LoVo (cell line): ENCODE measurements around the gene MLXIP.
"Not testable (repeated sequence)": the region's sequence is repeated elsewhere in the genome, so short reads cannot be mapped to it uniquely, and the experiment has no call there.

Experiments used
- DNase-seq: peaks from one replicate; pipeline ENCODE4 v3.0.0-alpha.2; 2016; ENCODE audit warnings: low spot score

Gene MLXIP

DNA sequence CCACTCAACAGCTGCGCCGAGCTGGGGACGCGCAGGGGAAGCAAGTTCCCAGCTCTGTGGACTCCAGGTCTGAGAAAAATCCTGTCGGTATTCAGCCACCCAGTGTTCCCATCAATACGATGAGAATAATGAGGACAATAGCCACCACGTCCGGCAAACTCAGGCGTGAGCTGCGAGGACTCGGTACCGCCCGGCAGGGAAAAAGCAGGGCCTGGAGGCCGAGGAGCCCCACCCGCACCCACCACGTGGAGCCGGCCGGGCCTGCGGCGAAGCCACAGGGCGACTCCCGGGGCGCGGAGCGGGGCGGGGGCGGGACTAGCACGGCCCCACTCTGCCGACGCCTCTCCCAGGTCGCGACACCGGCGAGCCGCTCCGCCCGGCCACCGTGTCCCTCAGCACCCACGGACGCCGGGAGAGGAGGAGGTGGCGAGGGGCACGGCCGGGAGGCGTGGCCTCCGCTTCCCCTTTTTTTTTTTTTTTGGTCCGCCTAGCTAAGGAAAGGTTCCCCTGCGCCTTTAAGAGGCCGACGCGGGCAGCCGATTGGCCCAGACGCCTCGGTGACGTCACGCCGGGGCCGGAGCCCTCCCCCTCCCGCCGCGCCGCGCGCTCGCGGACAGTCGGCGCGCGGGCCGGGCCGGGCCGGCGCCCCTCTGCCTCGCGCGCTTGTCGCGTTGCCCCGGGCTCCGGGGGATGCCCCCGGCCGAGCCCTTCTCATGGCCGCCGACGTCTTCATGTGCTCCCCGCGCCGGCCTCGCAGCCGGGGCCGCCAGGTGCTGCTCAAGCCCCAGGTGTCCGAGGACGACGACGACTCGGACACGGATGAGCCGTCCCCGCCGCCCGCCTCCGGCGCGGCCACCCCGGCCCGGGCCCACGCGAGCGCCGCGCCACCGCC, at the start of gene MLXIP:
TSS of gene MLXIP (plus strand) at position 616 of the 892 bp plus-strand sequence. CDS start at position 714, 98 bp downstream.
- DNase-seq, result peak; percentile 96

- no peak for DNase-seq
Observed at GRCh38 chr12:122028905-122029560, 49.5 kb upstream of the MLXIP start.

GRCh38 chr12:122029620-122030423, 48.7 kb upstream of the MLXIP start:
- DNase-seq, result no peak

GRCh38 chr12:122030424-122031035, 48.0 kb upstream of the MLXIP start:
- no peak for DNase-seq

- DNase-seq, result peak; percentile 38
Observed at GRCh38 chr12:122031342-122032216, 47.0 kb upstream of the MLXIP start.

GRCh38 chr12:122032580-122032979, 46.0 kb upstream of the MLXIP start:
- DNase-seq, result no peak

DNA sequence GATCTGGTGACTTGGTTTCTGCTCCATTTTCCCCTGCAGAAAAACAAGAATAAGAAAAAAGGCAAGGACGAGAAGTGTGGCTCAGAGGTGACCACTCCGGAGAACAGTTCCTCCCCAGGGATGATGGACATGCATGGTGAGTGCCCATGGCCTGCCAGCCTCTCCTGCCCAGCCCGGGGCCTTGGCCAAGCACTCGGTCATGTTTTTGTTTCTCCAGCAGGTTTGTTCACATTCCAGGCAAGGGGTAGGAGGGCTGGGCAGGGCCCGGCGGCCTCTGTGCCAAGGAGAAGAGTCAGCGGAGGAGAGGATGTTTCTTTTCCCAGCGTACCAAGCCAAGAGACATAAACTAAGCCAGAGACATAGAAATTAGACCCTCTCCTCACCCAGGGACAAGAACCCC, 43.3 kb upstream of the MLXIP start:
- no peak for DNase-seq

DNA sequence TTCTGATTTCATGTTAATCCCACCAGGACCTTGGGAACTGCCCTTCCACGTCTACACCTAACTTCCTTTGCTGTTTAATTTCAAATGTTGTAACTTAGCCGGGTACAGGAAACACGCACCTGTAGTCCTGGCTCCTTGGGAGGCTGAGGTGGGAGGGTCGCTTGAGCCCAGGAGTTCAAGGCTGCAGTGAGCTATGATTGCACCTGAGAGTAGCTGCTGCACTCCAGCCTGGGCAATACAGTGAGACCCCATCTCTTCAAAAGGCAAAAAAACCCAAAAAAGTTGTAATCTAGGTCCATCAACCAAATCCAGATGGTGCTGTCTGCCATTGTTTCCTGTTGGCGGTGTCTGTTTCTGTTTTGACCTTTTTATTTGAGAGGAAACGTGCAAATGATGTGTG, 42.4 kb upstream of the MLXIP start:
- no peak for DNase-seq

DNA sequence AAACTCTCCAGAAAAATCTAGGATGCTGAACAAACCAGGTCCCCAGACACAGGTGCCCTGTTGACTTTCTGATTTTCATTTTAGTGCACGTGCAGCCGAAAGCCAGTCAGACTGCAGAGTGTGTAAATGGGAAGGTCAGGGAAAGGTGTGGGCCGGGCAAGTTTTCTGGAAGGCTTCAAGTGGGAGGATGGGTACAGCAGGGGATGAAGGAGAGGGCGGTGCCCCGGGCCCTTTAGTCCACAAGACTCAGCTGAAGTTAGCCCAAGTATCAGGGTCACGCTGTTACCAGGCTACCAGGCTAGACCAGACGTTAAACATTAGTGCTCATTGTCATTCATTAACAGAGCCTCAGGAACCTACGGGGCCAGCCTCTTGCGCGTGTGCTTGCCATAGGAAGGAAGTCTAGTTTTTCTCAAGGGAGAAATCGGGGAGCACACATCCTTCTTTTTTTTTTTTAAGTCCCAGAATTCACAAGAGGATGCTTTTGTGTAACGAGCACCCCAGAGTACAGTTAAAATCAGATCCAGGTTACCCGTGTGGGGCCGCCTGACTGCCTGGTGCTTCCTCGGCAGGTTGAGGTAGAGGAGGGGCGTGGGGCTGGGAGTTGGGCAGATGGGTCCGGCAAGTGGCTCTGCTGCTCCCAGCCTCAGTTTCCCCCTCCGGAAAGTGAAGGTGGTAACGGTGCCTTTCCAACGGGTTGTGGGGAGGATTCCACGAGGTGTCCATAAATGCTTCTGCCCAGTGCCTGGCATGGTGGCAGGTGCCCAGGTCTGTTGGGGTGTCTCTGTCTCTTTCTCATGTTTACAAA, 37.8 kb upstream of the MLXIP start:
- DNase-seq, result no peak

- not testable (repeated sequence) for DNase-seq
Observed at GRCh38 chr12:122041458-122041857, 37.1 kb upstream of the MLXIP start.

DNA sequence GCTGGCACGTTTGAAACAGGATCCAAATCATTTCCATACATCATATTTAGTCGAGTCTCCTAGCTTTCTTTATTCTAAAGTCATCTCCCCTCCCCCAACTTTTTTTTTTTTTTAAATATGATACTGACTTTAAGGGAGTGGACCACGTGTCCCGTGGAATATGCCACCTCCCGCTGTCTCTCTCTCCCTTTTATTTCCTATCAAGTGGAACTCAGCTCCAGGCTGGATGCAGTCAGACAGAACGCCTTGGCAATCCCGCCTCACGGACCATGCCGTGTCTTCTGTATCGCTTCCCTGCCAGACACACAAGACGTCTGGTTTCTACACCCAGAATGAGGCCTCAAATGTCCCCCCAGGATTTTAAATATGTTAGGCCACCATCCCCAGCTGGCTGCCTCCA, 35.6 kb upstream of the MLXIP start:
- DNase-seq, result no peak

GRCh38 chr12:122043476-122043875, 35.1 kb upstream of the MLXIP start:
- DNase-seq, result no peak

GRCh38 chr12:122045262-122045661, 33.3 kb upstream of the MLXIP start:
- no peak for DNase-seq

DNA sequence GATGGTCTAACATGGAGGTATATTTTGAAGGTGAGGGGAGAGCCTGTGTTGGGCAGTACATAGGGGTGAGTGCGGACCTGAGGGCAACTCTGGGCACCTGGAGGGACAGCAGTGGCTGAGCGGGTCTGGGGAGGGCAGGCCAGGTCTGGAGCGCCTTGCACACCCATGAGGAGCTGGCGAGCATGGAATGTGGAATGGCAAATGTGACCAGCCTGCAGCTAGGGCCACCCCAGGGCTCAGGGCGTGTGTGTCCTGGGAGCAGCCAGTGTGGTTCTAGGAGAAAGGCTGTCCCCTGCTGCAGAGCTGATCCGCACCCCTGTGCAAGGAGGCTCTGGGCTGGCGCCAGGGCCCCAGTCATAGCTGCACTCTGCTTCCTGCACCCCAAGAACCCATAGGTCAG, 32.4 kb upstream of the MLXIP start:
- DNase-seq, result no peak

DNA sequence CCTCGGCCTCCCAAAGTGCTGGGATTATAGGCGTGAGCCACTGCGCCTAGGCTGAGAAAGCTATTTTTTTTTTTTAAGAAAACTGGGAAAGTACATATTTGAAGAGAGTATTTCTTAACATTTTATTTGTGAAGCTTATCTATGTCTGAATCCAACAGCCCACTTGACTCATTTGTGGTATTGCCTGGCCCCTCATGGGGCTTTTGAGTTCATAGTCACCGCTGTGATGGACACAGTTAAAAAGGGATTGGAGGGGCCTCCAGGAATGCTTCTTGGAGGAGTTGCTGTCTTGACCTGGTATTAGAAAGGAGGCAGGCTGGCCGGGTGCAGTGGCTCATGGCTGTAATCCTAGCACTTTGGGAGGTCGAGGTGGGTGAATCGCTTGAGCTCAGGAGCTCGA, 30.4 kb upstream of the MLXIP start:
- DNase-seq, result no peak

GRCh38 chr12:122049827-122050226, 28.7 kb upstream of the MLXIP start:
- no peak for DNase-seq

- no peak for DNase-seq
Observed at GRCh38 chr12:122050706-122051105, 27.9 kb upstream of the MLXIP start.

DNA sequence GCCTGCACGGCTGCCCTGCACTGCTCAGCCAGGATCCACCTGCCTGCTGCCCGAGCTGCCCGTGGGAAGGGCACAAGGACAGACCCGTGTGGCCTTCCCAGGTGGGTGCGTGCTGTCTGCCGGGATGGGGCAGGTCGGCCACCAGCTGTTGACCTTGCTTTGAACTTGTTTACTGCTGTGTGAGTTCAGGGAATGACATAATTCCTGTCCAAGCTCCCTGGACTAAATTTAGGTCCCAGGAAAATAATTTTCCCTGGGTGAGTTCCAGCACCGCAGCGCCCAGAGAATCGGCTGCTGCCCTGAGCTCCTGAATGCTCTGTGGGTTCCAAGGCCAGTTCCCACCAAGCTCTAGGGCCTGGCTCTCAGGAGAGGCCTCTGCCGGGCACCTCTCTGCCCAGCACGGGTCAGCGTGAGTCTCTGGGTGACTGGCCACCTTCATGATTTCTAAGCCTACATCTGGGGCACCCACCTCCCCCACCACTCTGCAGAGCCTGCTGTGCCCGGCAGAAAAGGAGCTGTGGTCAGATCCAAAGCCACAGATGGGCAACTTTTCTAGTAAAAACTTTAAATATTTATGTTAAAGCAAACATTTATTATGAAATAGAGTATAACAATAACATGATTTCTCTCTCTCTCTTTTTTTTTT, 27.2 kb upstream of the MLXIP start:
- no peak for DNase-seq

- DNase-seq, result no peak
Observed at GRCh38 chr12:122052285-122052684, 26.3 kb upstream of the MLXIP start.
